SH-SY5Y (cell line): ENCODE data around the gene ITPR2.

Experiments used
- GATA2 ChIP-seq: IDR thresholded peaks from 2 replicates; pipeline ENCODE4 v1.6.1; 2011; ENCODE audit warnings: mild to moderate bottlenecking, low read depth, low read length
- GATA3 ChIP-seq: IDR thresholded peaks from 2 replicates; pipeline ENCODE4 v1.6.1; 2011; ENCODE audit warnings: low read depth, mild to moderate bottlenecking, low read length, moderate library complexity

ITPR2 gene

GRCh38 chr12:26628234-26628633 is 204.8 kb downstream of the ITPR2 start:
- TF ChIP-seq GATA3, result no peak
- TF ChIP-seq GATA2, result no peak

GRCh38 chr12:26627335-26627734 is 205.7 kb downstream of the ITPR2 start:
- TF ChIP-seq GATA3, result no peak
- TF ChIP-seq GATA2, result no peak

GRCh38 chr12:26623136-26623535 is 209.9 kb downstream of the ITPR2 start:
- TF ChIP-seq GATA3, result no peak
- no peak for TF ChIP-seq GATA2

- TF ChIP-seq GATA2, result no peak
- TF ChIP-seq GATA3, result no peak
Measured at GRCh38 chr12:26622601-26623000, 210.4 kb downstream of the ITPR2 start.

GRCh38 chr12:26621932-26622331 is 211.1 kb downstream of the ITPR2 start:
- TF ChIP-seq GATA2 (no peak), GATA3 (no peak)

GRCh38 chr12:26620907-26621306 is 212.1 kb downstream of the ITPR2 start:
- TF ChIP-seq GATA2, result no peak
- no peak for TF ChIP-seq GATA3

- TF ChIP-seq GATA2, result no peak
- no peak for TF ChIP-seq GATA3
Measured at GRCh38 chr12:26617513-26617912, 215.5 kb downstream of the ITPR2 start.

- TF ChIP-seq GATA3, result no peak
- TF ChIP-seq GATA2, result no peak
Measured at GRCh38 chr12:26614011-26614616, 218.9 kb downstream of the ITPR2 start.

GRCh38 chr12:26612203-26612602 is 220.8 kb downstream of the ITPR2 start:
- no peak for TF ChIP-seq GATA3
- no peak for TF ChIP-seq GATA2

GRCh38 chr12:26611598-26611997 is 221.4 kb downstream of the ITPR2 start:
- no peak for TF ChIP-seq GATA3
- TF ChIP-seq GATA2, result no peak

- TF ChIP-seq GATA3 (no peak), GATA2 (no peak)
Measured at GRCh38 chr12:26610774-26611173, 222.2 kb downstream of the ITPR2 start.

- TF ChIP-seq GATA3 (no peak), GATA2 (no peak)
Measured at GRCh38 chr12:26609986-26610385, 223.0 kb downstream of the ITPR2 start.

- TF ChIP-seq GATA2, result no peak
- TF ChIP-seq GATA3, result no peak
Measured at GRCh38 chr12:26608706-26609105, 224.3 kb downstream of the ITPR2 start.

- TF ChIP-seq GATA2, result no peak
- no peak for TF ChIP-seq GATA3
Measured at GRCh38 chr12:26608273-26608672, 224.7 kb downstream of the ITPR2 start.

GRCh38 chr12:26606911-26607310 is 226.1 kb downstream of the ITPR2 start:
- TF ChIP-seq GATA2 (no peak), GATA3 (no peak)
